H9 (cell line): ENCODE results near the gene CUBN. TPM values are rescaled to one million over a fixed set of nuclear protein-coding genes. Genes with fewer than 3 reads are reported as not detected.

ENCODE experiments used
- DNase-seq: peaks from one replicate; pipeline ENCODE4 v3.0.0-alpha.2; 2017
- H2AFZ ChIP-seq: one replicate; pipeline ENCODE4 v1.6.1; 2013; ENCODE audit warnings: mild to moderate bottlenecking, low read length, control low read depth, moderate library complexity
- H2AK5ac ChIP-seq: 2 replicates; pipeline ENCODE4 v1.6.1; 2013; ENCODE audit warnings: low read length, control low read depth, mixed read lengths; ENCODE audit not compliant: insufficient read length
- H2BK120ac ChIP-seq: one replicate; pipeline ENCODE4 v1.6.1; 2013; ENCODE audit warnings: low read depth, mild to moderate bottlenecking, low read length, control low read depth, inconsistent platforms; ENCODE audit not compliant: poor library complexity, severe bottlenecking
- H2BK12ac ChIP-seq: 2 replicates; pipeline ENCODE4 v1.6.1; 2013; ENCODE audit warnings: low read length, control low read depth, mixed read lengths, low read depth; ENCODE audit not compliant: insufficient read length
- H2BK15ac ChIP-seq: 2 replicates; pipeline ENCODE4 v1.6.1; 2013; ENCODE audit warnings: low read depth, low read length, control low read depth
- H2BK20ac ChIP-seq: one replicate; pipeline ENCODE4 v1.6.1; 2013; ENCODE audit warnings: low read depth, mild to moderate bottlenecking, low read length, control low read depth, inconsistent platforms; ENCODE audit not compliant: poor library complexity, severe bottlenecking
- H2BK5ac ChIP-seq: 2 replicates; pipeline ENCODE4 v1.6.1; 2013; ENCODE audit warnings: low read length, control low read depth, mixed read lengths; ENCODE audit not compliant: insufficient read length
- H3K14ac ChIP-seq: 2 replicates; pipeline ENCODE4 v1.6.1; 2013; ENCODE audit warnings: low read length, control low read depth; ENCODE audit not compliant: insufficient read depth
- H3K18ac ChIP-seq: 2 replicates; pipeline ENCODE4 v1.6.1; 2013; ENCODE audit warnings: low read depth, mild to moderate bottlenecking, mixed read lengths, low read length, control low read depth; ENCODE audit not compliant: insufficient read length
- H3K23ac ChIP-seq: 2 replicates; pipeline ENCODE4 v1.6.1; 2013; ENCODE audit warnings: low read length, control low read depth, mixed read lengths, low read depth; ENCODE audit not compliant: insufficient read length
- H3K23me2 ChIP-seq: 2 replicates; pipeline ENCODE4 v1.6.1; 2013; ENCODE audit warnings: low read depth, mild to moderate bottlenecking, mixed read lengths, low read length, control low read depth; ENCODE audit not compliant: insufficient read length, poor library complexity, severe bottlenecking
- H3K27ac ChIP-seq: 2 replicates; pipeline ENCODE4 v1.5.1; 2013; ENCODE audit warnings: low read length, control low read depth, mixed read lengths, low read depth; ENCODE audit not compliant: insufficient read length
- H3K27me3 ChIP-seq: 2 replicates; pipeline ENCODE4 v1.6.1; 2013; ENCODE audit warnings: low read length, control low read depth, inconsistent platforms; ENCODE audit not compliant: insufficient read depth
- H3K4ac ChIP-seq: 2 replicates; pipeline ENCODE4 v1.6.1; 2013; ENCODE audit warnings: low read depth, mild to moderate bottlenecking, control low read depth, inconsistent platforms, low read length, moderate library complexity
- H3K4me1 ChIP-seq: 2 replicates; pipeline ENCODE4 v1.6.1; 2013; ENCODE audit warnings: low read length, control low read depth, inconsistent platforms; ENCODE audit not compliant: insufficient read depth
- H3K4me2 ChIP-seq: 2 replicates; pipeline ENCODE4 v1.6.1; 2013; ENCODE audit warnings: low read length, control low read depth, mixed read lengths; ENCODE audit not compliant: insufficient read length, insufficient read depth
- H3K56ac ChIP-seq: 2 replicates; pipeline ENCODE4 v1.6.1; 2013; ENCODE audit warnings: low read depth, mild to moderate bottlenecking, mixed read lengths, low read length, control low read depth; ENCODE audit not compliant: insufficient read length
- H3K79me1 ChIP-seq: 2 replicates; pipeline ENCODE4 v1.6.1; 2013; ENCODE audit warnings: low read depth, mild to moderate bottlenecking, moderate library complexity, low read length, control low read depth, inconsistent platforms; ENCODE audit not compliant: insufficient read depth, poor library complexity, severe bottlenecking
- H3K79me2 ChIP-seq: 2 replicates; pipeline ENCODE4 v1.6.1; 2013; ENCODE audit warnings: low read length, control low read depth, inconsistent platforms; ENCODE audit not compliant: insufficient read depth
- H3K9ac ChIP-seq: 2 replicates; pipeline ENCODE4 v1.6.1; 2013; ENCODE audit warnings: low read length, control low read depth, mixed read lengths; ENCODE audit not compliant: insufficient read length; ENCODE audit errors: extremely low read depth
- H3K9me3 ChIP-seq: one replicate; pipeline ENCODE4 v1.6.1; 2013; ENCODE audit warnings: low read depth, low read length, inconsistent platforms; ENCODE audit not compliant: control insufficient read depth
- H3T11ph ChIP-seq: one replicate; pipeline ENCODE4 v1.6.1; 2013; ENCODE audit warnings: mild to moderate bottlenecking, low read length, control low read depth, inconsistent platforms
- H4K20me1 ChIP-seq: one replicate; pipeline ENCODE4 v1.6.1; 2013; ENCODE audit not compliant: control insufficient read depth, insufficient read length, insufficient read depth
- H4K5ac ChIP-seq: 2 replicates; pipeline ENCODE4 v1.6.1; 2013; ENCODE audit warnings: low read depth, mild to moderate bottlenecking, mixed read lengths, low read length, control low read depth; ENCODE audit not compliant: insufficient read length
- H4K8ac ChIP-seq: replicated peaks from 2 replicates; pipeline ENCODE4 v1.6.1; 2013; ENCODE audit warnings: low read length, control low read depth, mixed read lengths, low read depth; ENCODE audit not compliant: insufficient read length
- H4K91ac ChIP-seq: 2 replicates; pipeline ENCODE4 v1.6.1; 2013; ENCODE audit warnings: low read depth, mild to moderate bottlenecking, moderate library complexity, mixed read lengths, low read length, control low read depth; ENCODE audit not compliant: insufficient read length
- H3K27ac Mint-ChIP-seq, 3 experiments: 2 replicates in 2 of 3; 3 replicates in 1 of 3; pipeline ENCODE4 v1.8.0; 2020 to 2021; ENCODE audit warnings: mixed read lengths in 3 of 3, mild to moderate bottlenecking in 1 of 3, moderate library complexity in 1 of 3
- H3K27me3 Mint-ChIP-seq: 2 replicates; pipeline ENCODE4 v1.8.0; 2021; ENCODE audit warnings: low read depth, mild to moderate bottlenecking, moderate library complexity, mixed read lengths
- H3K36me3 Mint-ChIP-seq, 3 experiments: 2 replicates in 2 of 3; 3 replicates in 1 of 3; pipeline ENCODE4 v1.8.0; 2020 to 2021; ENCODE audit warnings: low read depth in 3 of 3, mixed read lengths in 3 of 3; ENCODE audit not compliant: insufficient read depth in 1 of 3
- H3K4me1 Mint-ChIP-seq, 2 experiments: 2 replicates each; pipeline ENCODE4 v1.8.0; 2020; ENCODE audit warnings: mixed read lengths in 2 of 2
- H3K4me3 Mint-ChIP-seq, 2 experiments: 2 replicates in 1 of 2; 3 replicates in 1 of 2; pipeline ENCODE4 v1.8.0; 2020 to 2021; ENCODE audit warnings: mild to moderate bottlenecking in 2 of 2, mixed read lengths in 2 of 2, moderate library complexity in 1 of 2
- H3K9me3 Mint-ChIP-seq, 2 experiments: 2 replicates in 1 of 2; 3 replicates in 1 of 2; pipeline ENCODE4 v1.8.0; 2020; ENCODE audit warnings: mild to moderate bottlenecking in 2 of 2, mixed read lengths in 2 of 2, moderate library complexity in 1 of 2
- CTCF ChIP-seq: fragments of 200-600 bp; sonication (generic); conservative IDR thresholded peaks from 3 replicates; pipeline ENCODE4 v1.8.0; 2021; ENCODE audit warnings: antibody characterized with exemption, mild to moderate bottlenecking
- WGBS: extraction: QIAGEN DNeasy Blood & Tissue Kit; methylation state at CpG from one replicate; pipeline ENCODE4 v1.1.7; 2013; ENCODE audit warnings: missing lambda C conversion rate, low lambda C conversion rate, mixed read lengths; ENCODE audit not compliant: insufficient read length; ENCODE audit errors: extremely low coverage; 5-methylcytosine and 5-hydroxymethylcytosine counted together
- total RNA-seq: library from RNA; stranded (reverse); gene quantifications from 2 replicates; pipeline ENCODE4 v1.2.1, GENCODE V29; 2021

Gene CUBN
- total RNA-seq, 1 experiment from 2014 or later: 0.26 TPM

- no peak overlapping the region for H2BK12ac ChIP-seq
- no peak overlapping the region for H3K56ac ChIP-seq
- H3K9ac ChIP-seq: no peak overlapping the region
- H3K4me1 ChIP-seq: peaks cover 3% of the 10 kb centered on the region; the same call in 1 of the 2 replicates
- H3T11ph ChIP-seq: no peak overlapping the region
- H3K14ac ChIP-seq: no peak overlapping the region
- H4K5ac ChIP-seq: no peak overlapping the region
- no peak overlapping the region for H2BK5ac ChIP-seq
- no peaks in the 10 kb centered on the region; a peak in 1 of 7 replicates for H3K36me3 Mint-ChIP-seq
- H3K27ac Mint-ChIP-seq: peak overlapping the region in 1 of 3 experiments; percentile 90; a peak in 3 of 7 replicates
- no peaks in the 10 kb centered on the region for H4K20me1 ChIP-seq
- H2AK5ac ChIP-seq: no peak overlapping the region
- no peaks in the 10 kb centered on the region for H3K79me2 ChIP-seq
- H4K91ac ChIP-seq: no peak overlapping the region
- H3K23me2 ChIP-seq: no peaks in the 10 kb centered on the region
- no peaks in the 10 kb centered on the region for H3K27me3 ChIP-seq
- no peak overlapping the region; a peak in 1 of 5 replicates for H3K4me3 Mint-ChIP-seq
- no peaks in the 10 kb centered on the region for H3K9me3 Mint-ChIP-seq
- no peaks in the 10 kb centered on the region for H3K27me3 Mint-ChIP-seq
- H3K18ac ChIP-seq: no peak overlapping the region
- no peak overlapping the region for H2AFZ ChIP-seq
- H3K23ac ChIP-seq: no peak overlapping the region
- no CpG with 5 or more reads among the region's 7 CpGs for WGBS
- H3K4me2 ChIP-seq: no peak overlapping the region
- H2BK20ac ChIP-seq: no peak overlapping the region
- H2BK15ac ChIP-seq: no peak overlapping the region
- no peak overlapping the region for H3K27ac ChIP-seq
- DNase-seq: no peak
- H3K4ac ChIP-seq: no peak overlapping the region
- H4K8ac ChIP-seq: no peak overlapping the region
- no peaks in the 10 kb centered on the region for H3K79me1 ChIP-seq
- H3K4me1 Mint-ChIP-seq: peaks cover 24 to 31% of the 10 kb centered on the region in 2 experiments
- peak; percentile 83 for TF ChIP-seq CTCF
- H2BK120ac ChIP-seq: no peak overlapping the region
- no peaks in the 10 kb centered on the region for H3K9me3 ChIP-seq
Measured at GRCh38 chr10:16777473-16778370, 351.9 kb downstream of the CUBN start.
